HCT116 (cell line): ENCODE results near the gene YIPF4. TPM values are rescaled to one million over a fixed set of nuclear protein-coding genes. Genes with fewer than 3 reads are reported as not detected.
"Not testable (repeated sequence)": the region's sequence is repeated elsewhere in the genome, so short reads cannot be mapped to it uniquely, and the experiment has no call there.

Experiments used
- ATAC-seq: fragments of 200-7000 bp; cut with Tn5 transposase; 2 replicates; pipeline ENCODE4 v1.9.1; 2020; ENCODE audit warnings: mild to moderate bottlenecking, moderate library complexity
- BruUV-seq: library from RNA; stranded (reverse); fragments of 400-500 nt; replicated peaks from 2 replicates; lab custom pipeline; 2021; lab: Mats Ljungman, UMichigan
- CTCF ChIA-PET: fragments of 300-600 bp; sonication (Branson Sonifier 250); formaldehyde crosslinking; loops from one replicate; lab custom pipeline; 2021; ENCODE audit warnings: antibody characterized with exemption; lab: Charles Lee
- POLR2A ChIA-PET: fragments of 300-600, 350-600 bp; sonication (Branson Sonifier 250); formaldehyde crosslinking; loops from one replicate; lab custom pipeline; 2021; ENCODE audit warnings: antibody characterized with exemption; lab: Charles Lee
- RAD21 ChIA-PET, 2 experiments: fragments of 300-600 bp; sonication (Branson Sonifier 250); formaldehyde crosslinking; loops; one replicate each; lab custom pipeline; 2023; ENCODE audit warnings: low total read pairs in 2 of 2; ENCODE audit not compliant: uncharacterized antibody in 2 of 2, unreplicated experiment in 2 of 2, low non-redundant PET in 1 of 2; lab: Charles Lee
- DNase-seq: peaks from one replicate; pipeline ENCODE4 v3.0.0-alpha.2; 2010; ENCODE audit warnings: low read depth, low spot score
- H2AFZ ChIP-seq: fragments of 200-600 bp; shearing (Covaris generic), sonication (generic); 2 replicates; pipeline ENCODE4 v1.6.1; 2017; ENCODE audit warnings: low read depth, mixed run types, mixed read lengths, antibody characterized with exemption, low read length; ENCODE audit not compliant: poor library complexity, severe bottlenecking
- H3K27ac ChIP-seq: 2 replicates; pipeline ENCODE4 v1.5.1; 2012; ENCODE audit warnings: low read depth, low read length
- H3K27me3 ChIP-seq: fragments of 200-600 bp; sonication (generic); 2 replicates; pipeline ENCODE4 v1.6.1; 2016; ENCODE audit warnings: mixed run types, low read length, mixed read lengths; ENCODE audit not compliant: insufficient read depth
- H3K36me3 ChIP-seq, 2 experiments: fragments of 200-500 bp in 1 of 2; fragments of 200-600 bp in 1 of 2; sonication (Bioruptor generic) in 1 of 2; sonication (generic) in 1 of 2; 2 replicates each; pipeline versions ENCODE4 v1.5.1 to v1.6.1; 2014 to 2016; ENCODE audit warnings: low read length in 2 of 2, inconsistent platforms in 1 of 2, mixed read lengths in 1 of 2, mixed run types in 1 of 2; ENCODE audit not compliant: insufficient read depth in 2 of 2, control insufficient read depth in 1 of 2
- H3K4me1 ChIP-seq, 2 experiments: fragments of 200-600 bp in 1 of 2; sonication (generic) in 1 of 2; 2 replicates each; pipeline versions ENCODE4 v1.5.1 to v1.6.1; 2012 to 2017; ENCODE audit warnings: low read length in 2 of 2, inconsistent platforms in 1 of 2, mild to moderate bottlenecking in 1 of 2, mixed read lengths in 1 of 2, mixed run types in 1 of 2, moderate library complexity in 1 of 2; ENCODE audit not compliant: insufficient read depth in 2 of 2, control insufficient read depth in 1 of 2
- H3K4me2 ChIP-seq: fragments of 200-600 bp; sonication (generic); 2 replicates; pipeline ENCODE4 v1.6.1; 2017; ENCODE audit warnings: mixed run types, low read length, mixed read lengths
- H3K4me3 ChIP-seq, 2 experiments: fragments of 200-600 bp in 1 of 2; sonication (generic) in 1 of 2; replicated peaks in 1 of 2; 2 replicates each; pipeline ENCODE4 v1.5.1; 2011 to 2016; ENCODE audit warnings: low read length in 2 of 2, control low read depth in 1 of 2, low read depth in 1 of 2, mild to moderate bottlenecking in 1 of 2, mixed read lengths in 1 of 2, mixed run types in 1 of 2
- H3K79me2 ChIP-seq: fragments of 200-600 bp; sonication (generic); 2 replicates; pipeline ENCODE4 v1.6.1; 2017; ENCODE audit warnings: mild to moderate bottlenecking, mixed run types, low read length, moderate library complexity, mixed read lengths; ENCODE audit not compliant: insufficient read depth
- H3K9ac ChIP-seq: fragments of 200-600 bp; sonication (generic); 2 replicates; pipeline ENCODE4 v1.6.1; 2016; ENCODE audit warnings: low read length, mixed read lengths
- H3K9me2 ChIP-seq: fragments of 200-600 bp; sonication (generic), shearing (Covaris generic); 2 replicates; pipeline ENCODE4 v1.6.1; 2017; ENCODE audit warnings: mixed run types, mild to moderate bottlenecking, moderate library complexity; ENCODE audit not compliant: insufficient read depth
- H3K9me3 ChIP-seq, 2 experiments: fragments of 200-500 bp in 1 of 2; fragments of 200-600 bp in 1 of 2; sonication (Bioruptor generic) in 1 of 2; sonication (generic) in 1 of 2; 2 replicates each; pipeline ENCODE4 v1.6.1; 2014 to 2017; ENCODE audit warnings: low read length in 2 of 2, mixed read lengths in 2 of 2, inconsistent platforms in 1 of 2, low read depth in 1 of 2, mild to moderate bottlenecking in 1 of 2, mixed run types in 1 of 2, moderate library complexity in 1 of 2; ENCODE audit not compliant: control insufficient read depth in 1 of 2, insufficient read depth in 1 of 2
- H4K20me1 ChIP-seq: fragments of 200-600 bp; sonication (generic), shearing (Covaris generic); 2 replicates; pipeline ENCODE4 v1.6.1; 2017; ENCODE audit warnings: mixed run types, mild to moderate bottlenecking, moderate library complexity; ENCODE audit not compliant: insufficient read depth
- CBX3 ChIP-seq: IDR thresholded peaks from 2 replicates; pipeline ENCODE4 v1.6.1; 2012; ENCODE audit warnings: low read depth
- EGR1 ChIP-seq: IDR thresholded peaks from 2 replicates; pipeline ENCODE4 v1.6.1; 2012; ENCODE audit warnings: low read depth
- ELF1 ChIP-seq: IDR thresholded peaks from 2 replicates; pipeline ENCODE4 v1.6.1; 2012; ENCODE audit warnings: low read depth, borderline replicate concordance
- POLR2A ChIP-seq: IDR thresholded peaks from 2 replicates; pipeline ENCODE4 v1.7.0; 2011; ENCODE audit warnings: borderline replicate concordance; ENCODE audit not compliant: insufficient read depth, insufficient read length; ENCODE audit errors: extremely low read depth
- POLR2AphosphoS5 ChIP-seq: IDR thresholded peaks from 2 replicates; pipeline ENCODE4 v1.6.1; 2011; ENCODE audit warnings: mild to moderate bottlenecking, low read depth, low read length, moderate library complexity
- RAD21 ChIP-seq: IDR thresholded peaks from 2 replicates; pipeline ENCODE4 v1.6.1; 2012; ENCODE audit warnings: low read depth, mild to moderate bottlenecking
- SIN3A ChIP-seq: IDR thresholded peaks from 2 replicates; pipeline ENCODE4 v1.6.1; 2012; ENCODE audit warnings: low read depth
- TCF7L2 ChIP-seq: IDR thresholded peaks from 2 replicates; pipeline ENCODE4 v1.7.0; 2011; ENCODE audit warnings: borderline replicate concordance, inconsistent platforms; ENCODE audit not compliant: insufficient read depth, insufficient read length; ENCODE audit errors: extremely low read depth
- YY1 ChIP-seq: IDR thresholded peaks from 2 replicates; pipeline ENCODE4 v1.6.1; 2011; ENCODE audit warnings: low read length, low read depth, moderate library complexity, mild to moderate bottlenecking; ENCODE audit not compliant: insufficient replicate concordance; ENCODE audit errors: extremely low read depth
- ZFX ChIP-seq: fragments of 450-650 bp; IDR thresholded peaks from 2 replicates; pipeline ENCODE4 v1.6.1; 2017
- ZNF274 ChIP-seq: fragments of 200-500 bp; sonication (Bioruptor generic); IDR thresholded peaks from 2 replicates; pipeline ENCODE4 v1.6.1; 2014; ENCODE audit warnings: mild to moderate bottlenecking, low read depth, low read length, inconsistent platforms
- intact Hi-C: fragments of 100-400 bp; cut with micrococcal nuclease; formaldehyde crosslinking; loops from 2 replicates; pipeline ENCODE4 v1.10.0; 2022
- total RNA-seq: library from RNA; stranded (reverse); gene quantifications from one replicate; pipeline ENCODE4 v1.2.1, GENCODE V29; 2021; ENCODE audit not compliant: unreplicated experiment
- TF ChIP-seq, protein P1 (sequence below): IDR thresholded peaks from 2 replicates; pipeline ENCODE4 v1.6.1; 2012; ENCODE audit warnings: low read depth
- TF ChIP-seq, protein P2 (sequence below), 3 experiments: fragments of 200-600 bp in 1 of 3; sonication (generic) in 1 of 3; IDR thresholded peaks in 2 of 3; conservative IDR thresholded peaks in 1 of 3; 2 replicates each; pipeline ENCODE4 v1.5.1; 2012 to 2017; ENCODE audit warnings: low read depth in 2 of 3, low read length in 2 of 3, antibody characterized with exemption in 1 of 3, borderline replicate concordance in 1 of 3, control low read depth in 1 of 3, mild to moderate bottlenecking in 1 of 3, mixed read lengths in 1 of 3, mixed run types in 1 of 3, moderate library complexity in 1 of 3; ENCODE audit not compliant: insufficient read depth in 1 of 3
- TF ChIP-seq, protein P3 (sequence below): IDR thresholded peaks from 2 replicates; pipeline ENCODE4 v1.6.1; 2012

The YIPF4 gene
- total RNA-seq, 1 experiment from 2014 or later = 29.8 TPM

DNA sequence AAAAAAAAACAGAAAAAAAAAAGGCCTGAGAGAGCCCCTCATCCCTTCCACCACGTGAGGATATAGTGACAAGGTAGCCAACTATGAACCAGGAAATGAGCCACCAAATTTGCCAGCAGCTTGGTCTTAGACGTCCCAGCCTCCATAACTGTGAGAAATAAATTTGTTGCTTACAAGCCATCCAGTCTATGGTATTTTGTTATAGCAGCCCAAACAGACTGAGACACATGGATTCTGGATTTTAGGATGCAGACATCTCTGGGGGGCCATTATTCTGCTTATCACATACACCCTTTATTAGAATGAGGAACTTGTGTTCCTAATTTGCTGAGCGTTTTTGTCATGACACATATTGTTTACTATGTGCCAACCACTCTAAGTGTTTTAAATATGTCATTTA lies 5.4 kb upstream of the YIPF4 start (continued):
- TF ChIP-seq POLR2A = no peak

DNA sequence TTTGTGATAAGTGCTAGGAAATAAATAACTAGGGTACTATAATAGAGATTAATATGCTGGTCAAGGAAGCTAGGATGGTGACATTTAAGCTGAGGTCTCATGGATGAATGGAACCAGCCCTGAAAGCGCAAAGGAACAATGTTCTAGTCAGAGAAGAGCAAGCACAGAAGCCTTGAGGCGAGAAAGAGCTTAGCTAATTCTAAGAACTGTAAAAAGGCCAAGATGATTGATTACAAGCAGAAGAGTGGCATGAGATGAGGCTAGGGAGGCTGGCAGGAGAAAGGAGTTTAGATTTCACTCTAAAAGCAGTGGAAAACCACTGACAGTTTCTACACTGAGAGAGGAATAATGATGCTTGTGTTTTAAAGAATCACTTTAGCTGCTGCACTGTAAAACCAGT lies 3.4 kb upstream of the YIPF4 start:
- ChIA-PET CTCF (no interaction called here), RAD21 (no interaction called here), POLR2A (no interaction called here)
- Histone ChIP-seq H3K9me2 (no peaks in the 10 kb centered on the region), H3K4me2 (no peak overlapping the region), H4K20me1 (no peaks in the 10 kb centered on the region), H3K4me3 (no peak overlapping the region), H3K27ac (no peak overlapping the region), H3K9ac (no peak overlapping the region), H3K79me2 (peaks cover 15% of the 10 kb centered on the region), H3K9me3 (no peaks in the 10 kb centered on the region), H3K36me3 (no peaks in the 10 kb centered on the region; a peak in 1 of 4 replicates), H2AFZ (no peak overlapping the region), H3K27me3 (no peaks in the 10 kb centered on the region), H3K4me1 (peaks cover 4 to 11% of the 10 kb centered on the region in 2 experiments; a peak in 3 of 4 replicates)
- BruUV-seq = no TSS peak
- no peak for DNase-seq
- ATAC-seq = no peak
- TF ChIP-seq SIN3A (no peak), YY1 (no peak), POLR2AphosphoS5 (no peak), ELF1 (no peak), CBX3 (no peak), ZNF274 (no peak), EGR1 (no peak), TCF7L2 (no peak), ZFX (no peak), RAD21 (no peak)
- TF ChIP-seq, protein P1, sequence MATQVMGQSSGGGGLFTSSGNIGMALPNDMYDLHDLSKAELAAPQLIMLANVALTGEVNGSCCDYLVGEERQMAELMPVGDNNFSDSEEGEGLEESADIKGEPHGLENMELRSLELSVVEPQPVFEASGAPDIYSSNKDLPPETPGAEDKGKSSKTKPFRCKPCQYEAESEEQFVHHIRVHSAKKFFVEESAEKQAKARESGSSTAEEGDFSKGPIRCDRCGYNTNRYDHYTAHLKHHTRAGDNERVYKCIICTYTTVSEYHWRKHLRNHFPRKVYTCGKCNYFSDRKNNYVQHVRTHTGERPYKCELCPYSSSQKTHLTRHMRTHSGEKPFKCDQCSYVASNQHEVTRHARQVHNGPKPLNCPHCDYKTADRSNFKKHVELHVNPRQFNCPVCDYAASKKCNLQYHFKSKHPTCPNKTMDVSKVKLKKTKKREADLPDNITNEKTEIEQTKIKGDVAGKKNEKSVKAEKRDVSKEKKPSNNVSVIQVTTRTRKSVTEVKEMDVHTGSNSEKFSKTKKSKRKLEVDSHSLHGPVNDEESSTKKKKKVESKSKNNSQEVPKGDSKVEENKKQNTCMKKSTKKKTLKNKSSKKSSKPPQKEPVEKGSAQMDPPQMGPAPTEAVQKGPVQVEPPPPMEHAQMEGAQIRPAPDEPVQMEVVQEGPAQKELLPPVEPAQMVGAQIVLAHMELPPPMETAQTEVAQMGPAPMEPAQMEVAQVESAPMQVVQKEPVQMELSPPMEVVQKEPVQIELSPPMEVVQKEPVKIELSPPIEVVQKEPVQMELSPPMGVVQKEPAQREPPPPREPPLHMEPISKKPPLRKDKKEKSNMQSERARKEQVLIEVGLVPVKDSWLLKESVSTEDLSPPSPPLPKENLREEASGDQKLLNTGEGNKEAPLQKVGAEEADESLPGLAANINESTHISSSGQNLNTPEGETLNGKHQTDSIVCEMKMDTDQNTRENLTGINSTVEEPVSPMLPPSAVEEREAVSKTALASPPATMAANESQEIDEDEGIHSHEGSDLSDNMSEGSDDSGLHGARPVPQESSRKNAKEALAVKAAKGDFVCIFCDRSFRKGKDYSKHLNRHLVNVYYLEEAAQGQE = no peak
- TF ChIP-seq, protein P2, sequence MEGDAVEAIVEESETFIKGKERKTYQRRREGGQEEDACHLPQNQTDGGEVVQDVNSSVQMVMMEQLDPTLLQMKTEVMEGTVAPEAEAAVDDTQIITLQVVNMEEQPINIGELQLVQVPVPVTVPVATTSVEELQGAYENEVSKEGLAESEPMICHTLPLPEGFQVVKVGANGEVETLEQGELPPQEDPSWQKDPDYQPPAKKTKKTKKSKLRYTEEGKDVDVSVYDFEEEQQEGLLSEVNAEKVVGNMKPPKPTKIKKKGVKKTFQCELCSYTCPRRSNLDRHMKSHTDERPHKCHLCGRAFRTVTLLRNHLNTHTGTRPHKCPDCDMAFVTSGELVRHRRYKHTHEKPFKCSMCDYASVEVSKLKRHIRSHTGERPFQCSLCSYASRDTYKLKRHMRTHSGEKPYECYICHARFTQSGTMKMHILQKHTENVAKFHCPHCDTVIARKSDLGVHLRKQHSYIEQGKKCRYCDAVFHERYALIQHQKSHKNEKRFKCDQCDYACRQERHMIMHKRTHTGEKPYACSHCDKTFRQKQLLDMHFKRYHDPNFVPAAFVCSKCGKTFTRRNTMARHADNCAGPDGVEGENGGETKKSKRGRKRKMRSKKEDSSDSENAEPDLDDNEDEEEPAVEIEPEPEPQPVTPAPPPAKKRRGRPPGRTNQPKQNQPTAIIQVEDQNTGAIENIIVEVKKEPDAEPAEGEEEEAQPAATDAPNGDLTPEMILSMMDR (IDR thresholded peaks at IDR 0.05 in 2 of 3, conservative IDR thresholded peaks at IDR 0.05 in 1 of 3; ENCODE audit: borderline replicate concordance in 1 of 3, insufficient read depth in 1 of 3, low read depth in 2 of 3, low read length in 2 of 3) = no peak
- TF ChIP-seq, protein P3, sequence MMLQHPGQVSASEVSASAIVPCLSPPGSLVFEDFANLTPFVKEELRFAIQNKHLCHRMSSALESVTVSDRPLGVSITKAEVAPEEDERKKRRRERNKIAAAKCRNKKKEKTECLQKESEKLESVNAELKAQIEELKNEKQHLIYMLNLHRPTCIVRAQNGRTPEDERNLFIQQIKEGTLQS = no peak
- intact Hi-C loops = no loop called here

DNA sequence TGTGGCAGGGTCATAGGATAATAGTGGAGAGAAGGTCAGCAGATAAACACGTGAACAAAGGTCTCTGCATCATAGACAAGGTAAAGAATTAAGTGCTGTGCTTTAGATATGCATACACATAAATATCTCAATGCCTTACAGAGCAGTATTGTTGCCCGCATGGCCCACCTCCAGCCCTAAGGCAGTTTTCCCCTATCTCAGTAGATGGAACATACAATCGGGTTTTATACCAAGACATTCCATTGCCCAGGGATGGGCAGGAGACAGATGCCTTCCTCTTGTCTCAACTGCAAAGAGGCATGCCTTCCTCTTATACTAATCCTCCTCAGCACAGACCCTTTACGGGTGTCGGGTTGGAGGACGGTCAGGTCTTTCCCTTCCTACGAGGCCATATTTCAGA lies 1.9 kb upstream of the YIPF4 start:
- H3K4me2 ChIP-seq, POLR2A ChIA-PET, H3K4me3 ChIP-seq, H3K36me3 ChIP-seq, intact Hi-C loops, H3K27ac ChIP-seq, ATAC-seq, H4K20me1 ChIP-seq, H2AFZ ChIP-seq, H3K9me3 ChIP-seq, CTCF ChIA-PET, RAD21 ChIA-PET, DNase-seq, H3K9ac ChIP-seq, BruUV-seq, H3K9me2 ChIP-seq, H3K27me3 ChIP-seq: not testable (repeated sequence)
- peaks cover 20% of the 10 kb centered on the region for H3K79me2 ChIP-seq
- H3K4me1 ChIP-seq = peaks cover 4 to 11% of the 10 kb centered on the region in 2 experiments; a peak in 3 of 4 replicates
